Activated CD4-positive, alpha-beta T cell treated with anti-CD3 and anti-CD28 coated beads, Interleukin-2, amount 50 U/mL, for 4 hours (primary cell): ENCODE measurements around the gene LHB.

Experiments used
- DNase-seq, 2 experiments: peaks; one replicate each; pipeline ENCODE4 v3.0.0-alpha.2; 2020

The LHB gene

GRCh38 chr19:49006905-49007304 lies 10.0 kb downstream of the LHB start:
- DNase-seq, result no peak

GRCh38 chr19:49004964-49005614 lies 11.8 kb downstream of the LHB start:
- no peak for DNase-seq

- DNase-seq, result no peak
Observed at GRCh38 chr19:49004133-49004532, 12.8 kb downstream of the LHB start.

- peak; percentile 62 to 65 for DNase-seq
Observed at GRCh38 chr19:48999481-49000325, 17.2 kb downstream of the LHB start.

- peak; percentile 36 to 41 for DNase-seq
Observed at GRCh38 chr19:48997972-48998371, 18.9 kb downstream of the LHB start.

- no peak for DNase-seq
Observed at GRCh38 chr19:48994035-48994386, 22.9 kb downstream of the LHB start.

- peak; percentile 99 for DNase-seq
Observed at GRCh38 chr19:48993175-48994034, 23.5 kb downstream of the LHB start, which contains the start of the genes GYS1 and RUVBL2. GYS1 (minus strand) TSS chr19:48993309; CDS start chr19:48993112, 197 bp downstream. RUVBL2 (plus strand) TSS chr19:48993887; CDS start chr19:48993912, 25 bp downstream.

- no peak for DNase-seq
Observed at GRCh38 chr19:48992581-48993174, 24.2 kb downstream of the LHB start.

GRCh38 chr19:48991873-48992580 lies 24.9 kb downstream of the LHB start:
- no peak for DNase-seq

GRCh38 chr19:48991011-48991609 lies 25.8 kb downstream of the LHB start:
- DNase-seq, result no peak

GRCh38 chr19:48990400-48990799 lies 26.5 kb downstream of the LHB start:
- no peak for DNase-seq

GRCh38 chr19:48989701-48990291 lies 27.1 kb downstream of the LHB start:
- DNase-seq, result no peak

GRCh38 chr19:48988860-48989259 lies 28.0 kb downstream of the LHB start:
- no peak for DNase-seq

- no peak for DNase-seq
Observed at GRCh38 chr19:48988286-48988685, 28.6 kb downstream of the LHB start.

- DNase-seq, result no peak
Observed at GRCh38 chr19:48987323-48987722, 29.6 kb downstream of the LHB start.

- no peak for DNase-seq
Observed at GRCh38 chr19:48986211-48986610, 30.7 kb downstream of the LHB start.

GRCh38 chr19:48985711-48986110 lies 31.2 kb downstream of the LHB start:
- DNase-seq, result no peak

GRCh38 chr19:48982280-48982679 lies 34.6 kb downstream of the LHB start:
- DNase-seq, result no peak

- no peak for DNase-seq
Observed at GRCh38 chr19:48977061-48977460, 39.8 kb downstream of the LHB start.

GRCh38 chr19:48975947-48976847 lies 40.7 kb downstream of the LHB start:
- DNase-seq, result no peak
